ENCODE data around the gene NR1D1.

DNA sequence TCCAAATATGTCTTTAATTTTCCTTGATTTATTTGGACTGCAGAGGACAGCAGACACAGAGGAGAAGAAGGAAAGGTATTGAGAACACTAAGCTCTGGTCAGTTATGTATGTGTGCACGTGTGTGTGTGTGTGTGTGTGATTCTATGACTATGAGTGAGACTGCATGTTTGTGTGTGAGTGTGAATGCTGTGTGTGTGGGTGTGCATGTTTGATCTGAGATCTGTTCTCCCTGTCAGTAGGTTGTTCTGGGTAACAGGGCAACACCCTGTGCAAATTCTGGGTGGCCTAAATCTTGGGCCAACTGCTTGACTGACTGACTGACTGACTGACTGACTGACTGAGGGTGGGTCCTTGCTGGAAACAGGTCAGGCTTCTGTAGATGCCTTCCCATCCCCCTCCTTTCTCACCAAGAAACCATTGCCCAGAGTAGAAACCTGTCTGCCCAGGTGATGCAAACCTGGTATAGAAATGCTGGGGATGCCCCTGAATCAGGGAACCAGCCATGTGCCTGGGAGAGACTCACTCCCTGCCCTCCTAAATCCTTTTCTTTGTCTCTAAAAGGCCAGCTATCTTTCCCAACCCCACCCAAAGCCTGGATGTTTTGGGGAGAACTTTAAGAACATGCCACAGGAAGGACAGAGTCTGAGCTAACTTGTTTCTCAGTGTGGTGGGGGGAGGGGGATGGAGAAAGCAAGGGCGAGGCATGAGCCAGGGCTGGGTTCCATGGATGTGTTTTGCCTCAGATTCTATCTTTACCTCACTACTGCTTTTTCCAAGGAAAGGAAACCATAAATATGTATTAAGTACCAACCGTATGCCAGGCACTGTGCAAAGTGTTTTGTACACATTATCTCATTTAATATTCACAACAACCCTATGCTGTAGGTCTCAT lies 4.5 kb upstream of the NR1D1 start:
- TF ChIP-seq, protein P1, sequence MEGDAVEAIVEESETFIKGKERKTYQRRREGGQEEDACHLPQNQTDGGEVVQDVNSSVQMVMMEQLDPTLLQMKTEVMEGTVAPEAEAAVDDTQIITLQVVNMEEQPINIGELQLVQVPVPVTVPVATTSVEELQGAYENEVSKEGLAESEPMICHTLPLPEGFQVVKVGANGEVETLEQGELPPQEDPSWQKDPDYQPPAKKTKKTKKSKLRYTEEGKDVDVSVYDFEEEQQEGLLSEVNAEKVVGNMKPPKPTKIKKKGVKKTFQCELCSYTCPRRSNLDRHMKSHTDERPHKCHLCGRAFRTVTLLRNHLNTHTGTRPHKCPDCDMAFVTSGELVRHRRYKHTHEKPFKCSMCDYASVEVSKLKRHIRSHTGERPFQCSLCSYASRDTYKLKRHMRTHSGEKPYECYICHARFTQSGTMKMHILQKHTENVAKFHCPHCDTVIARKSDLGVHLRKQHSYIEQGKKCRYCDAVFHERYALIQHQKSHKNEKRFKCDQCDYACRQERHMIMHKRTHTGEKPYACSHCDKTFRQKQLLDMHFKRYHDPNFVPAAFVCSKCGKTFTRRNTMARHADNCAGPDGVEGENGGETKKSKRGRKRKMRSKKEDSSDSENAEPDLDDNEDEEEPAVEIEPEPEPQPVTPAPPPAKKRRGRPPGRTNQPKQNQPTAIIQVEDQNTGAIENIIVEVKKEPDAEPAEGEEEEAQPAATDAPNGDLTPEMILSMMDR (conservative IDR thresholded peaks at IDR 0.05), result no peak
- no peak for TF ChIP-seq ZFX (IDR thresholded peaks at IDR 0.05)
